T-helper 22 cell (primary cell): Measurements from ENCODE around the gene MSANTD3.
"Not testable (repeated sequence)": the region's sequence is repeated elsewhere in the genome, so short reads cannot be mapped to it uniquely, and the experiment has no call there.

Source experiments
- DNase-seq: peaks from one replicate; pipeline ENCODE4 v3.0.0-alpha.2; 2020; ENCODE audit warnings: low read depth

MSANTD3 gene

DNA sequence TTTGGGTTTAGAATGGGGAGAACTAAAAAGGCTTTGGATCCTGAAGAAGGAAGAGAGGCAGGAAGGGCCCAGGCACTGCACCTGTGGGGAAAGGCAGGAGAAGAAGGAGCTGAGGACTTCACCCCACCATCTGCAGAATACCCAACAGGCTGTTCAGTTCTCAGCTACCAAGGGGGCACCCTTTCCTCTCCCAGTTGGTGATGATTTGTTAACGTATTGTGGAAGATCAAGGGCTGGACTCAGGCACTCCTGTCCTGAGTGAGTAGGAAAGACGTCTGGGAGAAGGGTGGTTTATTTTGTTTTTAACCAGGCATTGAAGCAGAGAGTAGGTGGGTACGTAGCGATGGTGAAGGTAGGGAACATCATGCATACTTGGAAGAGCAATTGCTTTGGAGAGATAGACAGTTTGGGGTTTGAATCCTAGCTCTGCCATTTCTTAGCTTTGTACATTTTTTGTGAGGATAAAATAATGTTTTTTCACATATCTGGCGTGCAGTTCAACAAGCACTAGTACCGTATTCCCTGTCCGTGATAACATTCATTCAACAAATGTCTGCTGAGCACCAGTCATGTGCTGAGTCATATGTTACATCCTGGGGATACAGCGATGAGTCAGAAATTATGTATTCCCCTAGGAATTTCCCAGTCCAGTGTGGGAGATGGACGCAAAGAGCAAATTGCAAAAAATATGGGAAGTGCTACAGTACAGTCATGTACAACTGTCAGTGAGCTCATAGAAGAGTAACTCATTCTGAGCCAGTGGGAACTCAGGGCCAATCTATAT, 2.1 kb downstream of the MSANTD3 start:
- no peak for DNase-seq

DNA sequence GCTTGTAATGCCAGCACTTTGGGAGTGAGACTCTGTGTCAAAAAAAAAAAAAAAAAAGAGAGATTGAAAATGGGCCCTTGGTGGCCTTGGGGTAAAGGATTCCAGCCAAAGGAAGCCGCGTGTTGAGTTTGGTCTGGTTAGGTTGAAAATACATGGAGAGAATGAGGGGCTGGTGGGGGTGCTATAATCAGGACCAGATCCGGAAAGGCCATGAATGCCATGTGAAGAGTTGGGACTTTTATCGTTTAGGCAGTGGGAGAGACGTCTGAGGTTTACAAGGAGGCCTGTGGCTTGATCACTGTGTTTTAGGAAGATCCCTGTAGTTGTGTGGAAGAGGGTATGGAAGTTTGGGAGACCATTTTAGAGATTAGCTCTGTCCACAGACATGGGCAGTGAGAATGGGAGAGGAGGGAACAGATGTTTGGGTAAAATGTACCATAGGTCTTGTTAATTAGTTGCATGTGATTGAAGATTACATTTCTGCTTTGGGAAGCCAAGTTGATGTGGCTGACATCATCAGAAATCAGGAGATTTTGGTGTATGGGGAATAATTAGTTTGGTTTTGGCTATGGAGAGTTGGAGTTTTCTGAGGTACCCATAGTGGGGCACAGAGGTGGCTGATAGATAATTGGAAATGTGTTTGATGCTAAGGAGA, 3.5 kb downstream of the MSANTD3 start:
- DNase-seq: no peak

DNA sequence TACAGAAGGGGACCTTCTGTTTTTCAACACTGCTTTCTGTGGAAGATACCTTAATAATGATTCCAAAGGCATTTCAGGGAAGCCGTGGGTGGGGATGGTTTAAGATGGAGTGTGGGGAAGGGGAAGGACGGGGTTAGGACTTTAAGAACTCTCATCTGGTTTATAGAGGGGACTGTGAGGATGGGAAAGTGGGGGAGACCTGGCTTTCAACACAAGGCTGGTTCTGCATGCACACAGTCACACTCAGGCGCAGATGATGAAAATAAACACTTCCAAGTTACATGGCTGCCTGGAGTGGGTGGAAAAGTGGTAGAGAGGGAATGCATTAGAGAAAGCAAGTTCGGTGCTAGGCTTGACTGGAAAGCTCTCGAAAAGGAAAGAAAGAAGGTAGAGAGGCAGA, 4.9 kb downstream of the MSANTD3 start:
- no peak for DNase-seq

DNA sequence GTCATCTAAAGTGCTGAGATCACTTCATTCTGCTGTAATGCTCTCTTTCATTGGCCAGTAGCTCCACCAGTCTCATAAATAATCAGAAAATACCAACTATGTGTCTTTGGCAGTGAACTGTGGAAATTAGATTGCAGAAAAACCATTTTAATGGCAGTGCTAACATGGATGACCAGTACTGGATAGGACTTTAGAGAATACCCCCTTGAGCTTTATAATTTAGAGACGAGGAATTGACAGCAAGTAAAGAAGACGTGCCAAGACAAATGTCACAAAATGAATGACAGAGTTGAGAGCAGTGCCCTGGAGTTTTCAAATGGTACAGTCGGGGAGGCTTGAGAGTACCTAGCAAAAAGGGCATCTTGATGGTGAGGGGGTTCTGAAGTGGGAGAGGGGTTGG, 5.8 kb downstream of the MSANTD3 start:
- no peak for DNase-seq

GRCh38 chr9:100436571-100436970, 9.6 kb downstream of the MSANTD3 start:
- no peak for DNase-seq

DNA sequence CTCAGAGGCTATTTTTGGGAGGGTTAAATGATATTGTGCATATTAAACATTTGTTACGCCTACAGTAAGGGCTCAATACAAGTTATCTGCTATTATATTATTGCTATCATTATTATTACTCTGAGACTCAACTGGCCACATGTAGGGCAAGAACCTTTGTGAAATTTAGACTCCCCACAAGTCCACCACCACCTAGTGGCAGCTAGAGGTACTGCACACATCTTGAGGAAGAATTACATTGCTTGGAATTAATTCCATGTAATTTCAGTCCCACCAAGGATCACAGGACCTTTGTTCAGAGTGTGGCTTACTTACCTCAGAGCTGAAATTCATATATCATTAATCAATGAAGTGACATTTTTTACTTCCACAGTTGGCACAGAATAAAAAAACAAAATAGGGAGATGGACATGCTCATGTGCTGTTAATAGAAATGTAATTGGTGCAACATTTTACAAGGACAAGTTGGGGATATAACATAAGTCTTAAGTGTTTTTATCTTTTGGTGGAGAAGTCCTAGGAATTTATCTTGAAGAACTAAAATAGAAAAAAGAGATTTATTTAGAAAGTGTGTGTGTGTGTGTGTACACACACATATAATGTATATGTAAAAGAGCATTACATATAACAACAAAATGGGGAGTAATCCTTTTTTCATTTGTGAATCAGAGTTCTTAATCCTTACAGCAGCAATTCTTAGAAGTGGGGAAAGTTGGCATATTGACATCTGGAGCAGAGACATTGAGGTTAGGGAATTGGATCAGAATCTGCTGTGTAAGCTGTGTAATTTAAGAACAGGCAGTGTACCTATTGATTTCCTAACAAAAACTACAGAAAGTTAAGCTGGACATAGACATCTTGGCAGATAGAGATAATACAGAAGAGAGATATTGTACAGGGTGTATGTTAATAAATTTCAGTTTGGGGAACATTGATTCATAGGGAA, 11.2 kb downstream of the MSANTD3 start:
- DNase-seq: peak; percentile 29

- no peak for DNase-seq
Measured at GRCh38 chr9:100440071-100440470, 13.1 kb downstream of the MSANTD3 start.

DNA sequence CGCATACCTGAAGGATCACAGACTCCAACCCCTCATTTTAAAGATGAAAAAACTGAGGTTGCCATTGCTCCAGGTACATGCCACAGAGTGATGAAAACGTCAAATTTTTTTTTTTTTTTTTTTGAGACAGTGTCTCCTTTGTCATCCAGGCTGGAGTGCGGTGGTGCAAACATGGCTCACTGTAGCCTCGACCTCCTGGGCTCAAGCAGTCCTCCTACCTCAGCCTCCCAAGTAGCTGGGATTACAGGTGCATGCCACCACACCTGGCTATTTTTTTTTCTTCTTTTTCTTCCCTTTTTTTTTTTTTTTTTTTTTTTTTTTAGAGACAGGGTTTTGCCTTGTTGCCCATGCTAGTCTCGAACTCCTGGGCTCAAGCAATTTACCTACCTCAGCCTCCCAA, 13.5 kb downstream of the MSANTD3 start:
- DNase-seq: not testable (repeated sequence)

- DNase-seq: no peak
Measured at GRCh38 chr9:100441911-100442361, 15.0 kb downstream of the MSANTD3 start.

DNA sequence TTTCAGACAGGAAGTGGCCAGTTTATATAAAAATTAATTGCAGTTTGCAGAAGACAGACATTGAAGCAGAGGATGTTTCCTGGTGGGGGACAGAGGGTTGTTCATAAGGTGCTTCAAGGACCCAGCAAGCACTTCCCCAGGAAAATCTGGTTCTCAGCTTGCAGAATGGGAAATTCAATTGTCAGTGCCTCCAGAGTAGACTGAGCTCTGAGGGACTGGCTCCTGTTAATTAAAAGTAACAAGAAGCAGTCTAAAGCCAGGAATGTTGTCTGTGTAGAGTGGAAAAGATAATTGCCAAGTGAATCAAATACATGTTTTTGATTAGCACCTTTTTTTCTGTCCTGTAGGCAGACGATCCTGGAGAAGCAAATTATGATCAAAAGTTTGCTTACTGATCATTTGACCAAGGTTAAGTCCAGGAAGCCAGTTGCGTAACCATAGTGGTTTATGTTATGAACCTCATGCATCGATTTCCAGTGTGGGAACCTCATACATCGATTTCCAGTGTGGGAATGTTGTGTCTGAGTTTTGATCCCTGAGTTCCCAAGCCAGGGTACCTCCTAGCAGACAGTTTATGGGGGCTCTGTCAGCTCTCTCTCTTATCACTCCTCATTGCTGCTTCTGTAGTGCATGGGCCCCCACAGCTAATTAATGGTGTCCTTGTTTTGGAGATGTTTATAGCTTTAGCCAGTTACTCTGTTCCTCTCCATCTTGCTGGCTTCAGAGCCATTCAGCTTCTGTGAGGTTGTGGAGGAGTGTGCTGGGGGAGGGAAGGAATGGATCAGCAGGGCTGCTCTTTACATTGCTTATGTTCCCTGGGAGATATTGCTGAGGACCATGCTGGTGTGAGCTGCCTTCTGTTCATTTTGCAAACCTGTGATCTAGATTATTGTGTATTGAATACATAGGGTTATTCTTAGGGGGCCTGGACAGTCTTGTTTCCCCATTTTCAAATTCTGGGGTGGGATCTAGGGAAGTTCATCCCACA, 17.1 kb downstream of the MSANTD3 start:
- no peak for DNase-seq

GRCh38 chr9:100445161-100445902, 18.4 kb downstream of the MSANTD3 start:
- no peak for DNase-seq

DNA sequence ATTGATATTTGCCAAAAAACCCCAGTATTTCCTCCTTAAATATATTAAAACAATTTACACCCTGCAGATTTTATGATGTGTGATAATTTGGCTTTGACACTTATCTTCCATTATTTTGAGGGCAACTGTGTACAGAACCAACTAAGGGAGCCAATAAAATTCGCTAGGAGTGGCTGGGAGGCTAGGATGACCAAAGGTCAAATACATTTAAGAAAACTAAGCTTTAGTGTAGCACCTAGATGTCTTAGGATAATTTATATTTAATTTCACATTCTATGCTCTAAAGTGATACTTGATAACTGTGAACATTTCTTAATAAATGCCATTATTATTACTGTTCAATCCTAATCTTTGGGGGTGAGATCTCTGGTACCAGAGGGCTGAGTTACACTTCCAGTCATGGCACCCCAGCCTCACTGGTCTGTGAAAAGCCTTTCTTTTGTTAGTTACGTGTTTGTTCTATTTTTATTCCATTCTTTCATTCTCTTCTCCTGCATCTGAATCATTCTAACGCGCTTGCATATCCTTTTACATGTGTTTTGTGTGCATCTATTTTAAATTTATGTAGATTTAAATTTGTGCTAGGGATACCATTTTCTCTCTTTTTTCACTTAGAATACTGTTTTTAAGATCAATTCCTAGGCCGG, 19.1 kb downstream of the MSANTD3 start:
- no peak for DNase-seq

DNA sequence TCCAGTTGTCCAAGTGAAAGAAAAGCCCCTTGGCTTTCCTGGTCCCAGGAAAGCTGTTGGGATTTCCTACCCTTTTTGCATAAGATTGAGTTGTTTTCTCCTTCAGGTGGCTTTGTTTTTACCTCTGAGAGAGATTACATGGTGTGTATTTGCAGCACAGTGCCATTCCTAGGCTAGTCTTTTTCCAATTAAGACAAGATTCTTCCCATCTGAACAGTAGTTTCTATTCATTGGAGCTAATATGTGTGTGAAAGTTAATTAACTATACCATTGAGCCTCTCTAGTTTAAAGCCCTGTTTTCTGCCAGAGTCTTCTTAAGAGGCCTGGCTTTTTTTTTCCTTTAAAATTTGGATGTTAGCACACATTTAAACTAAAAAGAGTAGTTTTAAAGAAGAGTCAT, 20.1 kb downstream of the MSANTD3 start:
- no peak for DNase-seq

- DNase-seq: no peak
Measured at GRCh38 chr9:100448266-100448665, 21.3 kb downstream of the MSANTD3 start.

GRCh38 chr9:100449420-100449819, 22.5 kb downstream of the MSANTD3 start:
- DNase-seq: no peak

DNA sequence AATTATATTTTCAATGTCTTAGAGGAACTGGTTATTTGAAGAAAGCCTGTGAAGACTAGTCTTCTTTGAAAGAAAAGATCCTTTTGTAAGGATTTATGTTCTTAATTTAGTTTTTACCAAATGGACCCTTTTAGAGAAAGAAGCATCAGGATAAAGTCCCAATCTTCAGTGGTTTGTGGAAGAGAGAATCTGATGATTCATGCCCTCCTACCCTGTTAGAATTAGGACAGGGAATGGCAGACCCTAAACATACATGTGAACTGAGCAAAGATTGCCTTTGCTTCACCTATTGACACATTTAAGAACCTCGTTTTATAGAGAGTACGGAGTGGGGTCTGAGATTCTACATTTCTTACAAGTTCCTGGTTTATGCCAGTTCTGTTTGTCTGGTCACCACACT, 26.0 kb downstream of the MSANTD3 start:
- DNase-seq: no peak

GRCh38 chr9:100455470-100455869, 28.5 kb downstream of the MSANTD3 start:
- no peak for DNase-seq

- no peak for DNase-seq
Measured at GRCh38 chr9:100457517-100457916, 30.6 kb downstream of the MSANTD3 start.

- DNase-seq: no peak
Measured at GRCh38 chr9:100459963-100460362, 33.0 kb downstream of the MSANTD3 start.

GRCh38 chr9:100465274-100465673, 38.3 kb downstream of the MSANTD3 start:
- DNase-seq: no peak
